Measurements from ENCODE around the gene SLC26A9. TPM values are rescaled to one million over a fixed set of nuclear protein-coding genes. Genes with fewer than 3 reads are reported as not detected.

Gene SLC26A9
- total RNA-seq, 1 experiment from 2014 or later = not detected

DNA sequence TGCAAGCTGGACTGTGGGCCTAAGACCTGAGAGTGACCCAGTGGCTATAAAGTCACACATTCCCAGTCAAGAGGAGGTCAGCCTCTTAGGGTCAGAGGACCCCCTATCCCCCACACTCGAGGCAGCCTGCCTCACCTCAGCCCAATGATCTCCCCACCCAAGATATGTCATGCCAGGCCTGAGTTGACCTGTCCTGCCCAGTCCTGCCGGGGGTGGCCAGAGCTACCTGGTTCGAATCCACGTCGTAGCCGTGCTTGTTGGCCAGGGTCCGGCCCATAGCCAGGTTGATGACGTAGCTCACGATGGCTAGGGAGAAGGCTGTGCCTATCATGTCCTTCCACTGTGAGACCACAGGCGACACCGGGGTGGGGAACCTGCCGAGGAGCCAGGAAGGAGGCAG, 15.6 kb downstream of the SLC26A9 start:
- Histone ChIP-seq H3K4me1 (ENCODE audit: insufficient read depth, low read length, poor library complexity, severe bottlenecking) (peaks cover 11% of the 10 kb centered on the region), H3K36me3 (ENCODE audit: insufficient read depth, low read length, poor library complexity, severe bottlenecking) (no peaks in the 10 kb centered on the region), H3K9me3 (ENCODE audit: low read depth, low read length, poor library complexity, severe bottlenecking) (no peaks in the 10 kb centered on the region), H3K27me3 (replicated peaks; ENCODE audit: insufficient read depth, low read depth, low read length, poor library complexity) (no peaks in the 10 kb centered on the region), H3K4me3 (ENCODE audit: low read depth, low read length, poor library complexity, severe bottlenecking) (no peak overlapping the region), H3K27ac (ENCODE audit: low read depth, low read length, poor library complexity, severe bottlenecking) (no peak overlapping the region)
- ChIA-PET POLR2A (ENCODE audit: low non-redundant PET) (no interaction called here), CTCF (interaction anchor here (1.0 kb wide), 1 partner anchor 50 kb away, joined by 3 read pairs; no protein-coding TSS in a partner anchor)
- no peak for DNase-seq (ENCODE audit: low spot score)
- intact Hi-C loops (cut with micrococcal nuclease; ENCODE audit: unreplicated experiment) = no loop called here
- TF ChIP-seq, protein P1, sequence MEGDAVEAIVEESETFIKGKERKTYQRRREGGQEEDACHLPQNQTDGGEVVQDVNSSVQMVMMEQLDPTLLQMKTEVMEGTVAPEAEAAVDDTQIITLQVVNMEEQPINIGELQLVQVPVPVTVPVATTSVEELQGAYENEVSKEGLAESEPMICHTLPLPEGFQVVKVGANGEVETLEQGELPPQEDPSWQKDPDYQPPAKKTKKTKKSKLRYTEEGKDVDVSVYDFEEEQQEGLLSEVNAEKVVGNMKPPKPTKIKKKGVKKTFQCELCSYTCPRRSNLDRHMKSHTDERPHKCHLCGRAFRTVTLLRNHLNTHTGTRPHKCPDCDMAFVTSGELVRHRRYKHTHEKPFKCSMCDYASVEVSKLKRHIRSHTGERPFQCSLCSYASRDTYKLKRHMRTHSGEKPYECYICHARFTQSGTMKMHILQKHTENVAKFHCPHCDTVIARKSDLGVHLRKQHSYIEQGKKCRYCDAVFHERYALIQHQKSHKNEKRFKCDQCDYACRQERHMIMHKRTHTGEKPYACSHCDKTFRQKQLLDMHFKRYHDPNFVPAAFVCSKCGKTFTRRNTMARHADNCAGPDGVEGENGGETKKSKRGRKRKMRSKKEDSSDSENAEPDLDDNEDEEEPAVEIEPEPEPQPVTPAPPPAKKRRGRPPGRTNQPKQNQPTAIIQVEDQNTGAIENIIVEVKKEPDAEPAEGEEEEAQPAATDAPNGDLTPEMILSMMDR (conservative IDR thresholded peaks at IDR 0.05; ENCODE audit: low read depth, low read length) = no peak
- no peak for TF ChIP-seq EZH2 (IDR thresholded peaks at IDR 0.05; ENCODE audit: borderline replicate concordance, low read depth, low read length, poor library complexity, severe bottlenecking)
- no TSS peak for BruUV-seq (replicated peaks)

GRCh38 chr1:205927247-205927646, 16.0 kb downstream of the SLC26A9 start:
- no peak for DNase-seq (ENCODE audit: low spot score)
- CTCF ChIA-PET = interaction anchor here (1.0 kb wide), 1 partner anchor 50 kb away, joined by 3 read pairs; no protein-coding TSS in a partner anchor
- H3K9me3 ChIP-seq (ENCODE audit: low read depth, low read length, poor library complexity, severe bottlenecking) = no peaks in the 10 kb centered on the region
- intact Hi-C loops (cut with micrococcal nuclease; ENCODE audit: unreplicated experiment) = no loop called here
- H3K27me3 ChIP-seq (replicated peaks; ENCODE audit: insufficient read depth, low read depth, low read length, poor library complexity) = no peaks in the 10 kb centered on the region
- no TSS peak for BruUV-seq (replicated peaks)
- H3K36me3 ChIP-seq (ENCODE audit: insufficient read depth, low read length, poor library complexity, severe bottlenecking) = no peaks in the 10 kb centered on the region
- H3K4me3 ChIP-seq (ENCODE audit: low read depth, low read length, poor library complexity, severe bottlenecking) = no peak overlapping the region
- POLR2A ChIA-PET (ENCODE audit: low non-redundant PET) = no interaction called here
- TF ChIP-seq EZH2 (IDR thresholded peaks at IDR 0.05; ENCODE audit: borderline replicate concordance, low read depth, low read length, poor library complexity, severe bottlenecking) = no peak
- TF ChIP-seq, protein P1 (conservative IDR thresholded peaks at IDR 0.05; ENCODE audit: low read depth, low read length) = no peak
- H3K4me1 ChIP-seq (ENCODE audit: insufficient read depth, low read length, poor library complexity, severe bottlenecking) = peaks cover 11% of the 10 kb centered on the region
- H3K27ac ChIP-seq (ENCODE audit: low read depth, low read length, poor library complexity, severe bottlenecking) = no peak overlapping the region

GRCh38 chr1:205926636-205927035, 16.6 kb downstream of the SLC26A9 start:
- H3K27ac ChIP-seq (ENCODE audit: low read depth, low read length, poor library complexity, severe bottlenecking) = no peak overlapping the region
- no TSS peak for BruUV-seq (replicated peaks)
- no peaks in the 10 kb centered on the region for H3K27me3 ChIP-seq (replicated peaks; ENCODE audit: insufficient read depth, low read depth, low read length, poor library complexity)
- H3K4me1 ChIP-seq (ENCODE audit: insufficient read depth, low read length, poor library complexity, severe bottlenecking) = peaks cover 11% of the 10 kb centered on the region
- H3K4me3 ChIP-seq (ENCODE audit: low read depth, low read length, poor library complexity, severe bottlenecking) = no peak overlapping the region
- H3K9me3 ChIP-seq (ENCODE audit: low read depth, low read length, poor library complexity, severe bottlenecking) = no peaks in the 10 kb centered on the region
- TF ChIP-seq, protein P1 (conservative IDR thresholded peaks at IDR 0.05; ENCODE audit: low read depth, low read length) = no peak
- no peak for TF ChIP-seq EZH2 (IDR thresholded peaks at IDR 0.05; ENCODE audit: borderline replicate concordance, low read depth, low read length, poor library complexity, severe bottlenecking)
- ChIA-PET CTCF (interaction anchor here (1.0 kb wide), 1 partner anchor 51 kb away, joined by 3 read pairs; no protein-coding TSS in a partner anchor), POLR2A (ENCODE audit: low non-redundant PET) (no interaction called here)
- intact Hi-C loops (cut with micrococcal nuclease; ENCODE audit: unreplicated experiment) = no loop called here
- H3K36me3 ChIP-seq (ENCODE audit: insufficient read depth, low read length, poor library complexity, severe bottlenecking) = no peaks in the 10 kb centered on the region
- no peak for DNase-seq (ENCODE audit: low spot score)

All from A673 (cell line).